Urothelium cell line (cell line): ENCODE results near the gene CCDC194.
"Not testable (repeated sequence)": the region's sequence is repeated elsewhere in the genome, so short reads cannot be mapped to it uniquely, and the experiment has no call there.

ENCODE experiments used
- DNase-seq: peaks from one replicate; pipeline ENCODE4 v3.0.0; 2011; ENCODE audit warnings: low spot score, mixed read lengths
- FAIRE-seq: peaks from 2 replicates; lab custom pipeline; 2011; peaks lifted over from hg19 to GRCh38; lab: Jason Lieb, UNC

Gene CCDC194

GRCh38 chr19:17378271-17378670 lies 15.7 kb downstream of the CCDC194 start:
- FAIRE-seq (no peak), DNase-seq (no peak)

GRCh38 chr19:17376935-17377600 lies 16.9 kb downstream of the CCDC194 start, which contains the start of gene PLVAP:
TSS of gene PLVAP (minus strand) at chr19:17377342. CDS start at chr19:17377288, 54 bp downstream.
- DNase-seq (no peak), FAIRE-seq (no peak)

GRCh38 chr19:17370026-17370587 lies 23.9 kb downstream of the CCDC194 start:
- FAIRE-seq: no peak
- DNase-seq: no peak

- FAIRE-seq (no peak), DNase-seq (no peak)
Measured at GRCh38 chr19:17365361-17365760, 28.6 kb downstream of the CCDC194 start.

- not testable (repeated sequence) for DNase-seq
Measured at GRCh38 chr19:17363852-17364605, 30.0 kb downstream of the CCDC194 start.

GRCh38 chr19:17359905-17360800 lies 33.8 kb downstream of the CCDC194 start:
- DNase-seq: no peak
- no peak for FAIRE-seq

More at GRCh38 chr19:17363852-17364605, 30.0 kb downstream of the CCDC194 start:
- not testable (repeated sequence) for FAIRE-seq

DNA sequence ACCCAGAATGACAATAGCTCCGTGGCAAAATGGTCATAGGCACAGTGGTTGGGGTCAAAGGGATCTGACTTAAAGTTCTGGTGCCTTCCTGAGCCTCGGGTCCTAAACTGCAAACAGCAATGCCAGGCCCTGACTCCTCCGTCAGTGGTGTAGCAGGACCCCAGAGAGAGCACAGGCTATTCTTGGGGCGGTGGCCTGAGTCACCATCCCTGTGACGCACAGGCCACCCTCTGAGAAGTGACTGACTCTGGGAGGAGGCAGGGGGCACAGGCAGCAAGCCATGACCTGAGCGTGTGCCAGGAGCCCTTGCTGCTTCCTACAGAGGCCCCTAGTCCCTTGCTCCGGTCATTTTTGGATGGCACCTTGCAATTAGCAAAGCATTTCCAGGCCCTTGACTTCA lies 35.6 kb downstream of the CCDC194 start:
- FAIRE-seq (no peak), DNase-seq (no peak)

GRCh38 chr19:17357724-17358123 lies 36.3 kb downstream of the CCDC194 start:
- DNase-seq (no peak), FAIRE-seq (no peak)

GRCh38 chr19:17357078-17357666 lies 36.8 kb downstream of the CCDC194 start:
- no peak for DNase-seq
- no peak for FAIRE-seq

GRCh38 chr19:17353386-17353785 lies 40.6 kb downstream of the CCDC194 start:
- FAIRE-seq (no peak), DNase-seq (no peak)

DNA sequence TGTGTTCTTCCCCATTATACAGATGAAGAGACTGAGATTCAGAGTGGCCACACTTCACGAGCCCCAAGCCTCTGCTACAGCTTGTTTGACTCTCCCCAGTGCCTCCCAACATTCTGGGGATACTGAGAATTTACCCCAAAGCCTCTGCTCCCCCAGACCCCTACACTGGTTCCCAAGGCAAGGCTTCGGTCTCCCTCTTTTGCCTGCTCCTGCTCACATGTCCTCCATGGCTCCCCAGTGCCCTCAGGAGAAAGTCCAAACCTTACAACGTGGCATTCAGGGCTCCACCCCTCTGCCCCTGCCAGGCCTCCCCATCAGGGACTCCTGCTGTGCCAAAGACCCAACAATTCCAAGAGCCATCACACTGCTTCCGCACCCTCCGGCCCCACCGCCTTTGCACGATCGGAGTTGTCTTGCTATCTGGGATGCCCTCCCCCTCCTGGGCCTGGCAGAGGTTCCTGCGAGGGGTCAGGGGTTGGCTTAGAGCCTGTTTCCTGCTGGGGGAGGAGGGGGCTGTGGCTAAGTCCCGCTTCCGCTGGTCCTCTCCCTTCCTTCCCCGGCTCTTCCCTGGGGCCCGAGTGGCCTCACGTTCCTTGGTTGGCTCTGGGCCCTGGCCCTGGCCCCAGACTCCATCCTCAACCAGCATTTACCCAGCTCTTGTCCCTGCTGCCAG lies 41.3 kb downstream of the CCDC194 start:
- no peak for DNase-seq

GRCh38 chr19:17351815-17352435 lies 42.1 kb downstream of the CCDC194 start:
- no peak for FAIRE-seq

More for the DNA sequence above, 41.3 kb downstream of the CCDC194 start:
- FAIRE-seq: no peak

GRCh38 chr19:17348700-17349099 lies 45.3 kb downstream of the CCDC194 start:
- DNase-seq (peak; percentile 69), FAIRE-seq (no peak)

More at GRCh38 chr19:17351815-17352435, 42.1 kb downstream of the CCDC194 start:
- DNase-seq: no peak

DNA sequence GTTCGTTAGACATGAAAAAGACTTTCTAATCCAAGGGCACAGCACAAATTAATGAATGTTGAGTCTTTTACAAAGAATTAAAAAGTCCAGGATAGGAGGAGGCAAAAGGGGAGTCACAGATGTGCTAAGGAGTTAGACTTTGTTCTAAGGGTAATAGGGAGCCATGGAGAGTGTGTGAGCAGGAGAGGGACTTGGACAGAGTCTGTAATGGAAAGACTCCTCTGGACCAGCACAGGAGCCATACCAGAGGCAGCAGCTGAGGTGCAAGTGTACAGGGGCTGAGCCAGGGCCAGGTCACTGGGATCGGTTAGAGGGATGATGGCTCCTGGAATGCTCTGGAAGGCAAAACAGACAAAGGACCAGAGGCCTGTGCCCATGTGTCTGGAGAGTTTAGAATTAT lies 46.1 kb downstream of the CCDC194 start:
- DNase-seq (no peak), FAIRE-seq (no peak)

- DNase-seq: no peak
- FAIRE-seq: no peak
Measured at GRCh38 chr19:17347361-17347760, 46.6 kb downstream of the CCDC194 start.

DNA sequence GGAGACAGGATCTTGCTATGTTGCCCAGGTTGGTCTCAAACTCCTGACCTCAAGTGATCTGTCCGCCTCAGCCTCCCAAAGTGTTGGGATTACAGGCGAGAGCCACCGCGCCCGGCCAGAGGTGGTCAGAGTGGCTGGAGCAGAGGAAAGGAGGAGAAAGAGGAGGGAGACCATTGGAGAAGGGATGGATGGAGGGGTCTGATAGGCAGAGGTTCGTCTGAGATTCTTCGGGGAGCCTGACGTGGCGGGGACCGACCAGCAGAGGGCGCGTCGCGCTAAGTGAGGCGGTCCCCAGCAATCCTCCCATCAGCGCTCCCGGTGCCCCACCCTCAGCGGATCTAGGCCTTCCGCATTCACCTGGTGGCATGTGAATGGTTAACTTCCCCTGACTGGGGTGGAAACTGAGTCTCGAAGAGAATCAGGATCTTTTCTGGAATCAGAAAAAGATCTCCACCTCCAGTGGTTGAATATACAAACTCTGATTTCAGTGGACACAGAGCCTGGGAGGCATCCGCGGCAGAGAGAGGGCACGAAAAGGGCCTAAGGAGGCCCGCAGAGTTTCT lies 47.8 kb downstream of the CCDC194 start:
- no peak for FAIRE-seq

GRCh38 chr19:17341845-17342244 lies 52.2 kb downstream of the CCDC194 start:
- no peak for DNase-seq
- FAIRE-seq: no peak

More for the DNA sequence above, 47.8 kb downstream of the CCDC194 start:
- peak; percentile 74 for DNase-seq

GRCh38 chr19:17341386-17341785 lies 52.6 kb downstream of the CCDC194 start:
- FAIRE-seq: no peak
- no peak for DNase-seq

DNA sequence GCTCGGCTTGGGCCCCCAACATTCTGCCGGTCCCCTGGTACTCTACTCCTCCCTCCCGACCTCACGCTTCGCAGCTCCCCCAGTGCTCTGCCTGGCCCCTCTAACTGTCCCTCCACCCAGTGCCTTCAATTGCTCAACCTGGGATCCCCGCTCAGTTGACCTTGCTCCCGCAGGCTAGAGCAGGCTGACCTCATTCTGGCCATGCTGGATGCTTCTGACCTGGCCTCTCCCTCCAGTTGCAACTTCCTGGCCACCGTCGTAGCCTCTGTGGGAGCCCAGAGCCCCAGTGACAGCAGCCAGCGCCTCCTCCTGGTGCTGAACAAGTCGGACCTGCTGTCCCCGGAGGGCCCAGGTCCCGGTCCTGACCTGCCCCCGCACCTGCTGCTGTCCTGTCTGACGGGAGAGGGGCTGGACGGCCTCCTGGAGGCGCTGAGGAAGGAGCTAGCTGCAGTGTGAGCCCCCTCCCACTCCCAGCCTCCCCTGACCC lies 53.1 kb downstream of the CCDC194 start:
- FAIRE-seq: no peak
- DNase-seq: no peak
